Stimulated activated naive CD8-positive, alpha-beta T cell treated with anti-CD3 and anti-CD28 coated beads, Interleukin-15, amount 100 ng/mL, for 72 hours (primary cell): Measurements from ENCODE around the gene MICU1.
"Not testable (repeated sequence)": the region's sequence is repeated elsewhere in the genome, so short reads cannot be mapped to it uniquely, and the experiment has no call there.

Experiments used
- ATAC-seq: fragments of 150-1000 bp; cut with Tn5 transposase; 2 replicates; pipeline ENCODE4 v1.10.0; 2021; ENCODE audit warnings: mild to moderate bottlenecking, moderate library complexity
- DNase-seq, 2 donors: peaks; one replicate each; pipeline ENCODE4 v3.0.0; 2021 to 2022
- H3K27ac Mint-ChIP-seq, 2 donors: one replicate each; pipeline ENCODE4 v1.8.0; 2022; ENCODE audit warnings: mild to moderate bottlenecking in 2 of 2, mixed read lengths in 2 of 2, moderate library complexity in 2 of 2
- H3K27me3 Mint-ChIP-seq: one replicate; pipeline ENCODE4 v1.8.0; 2022; ENCODE audit warnings: mixed read lengths
- H3K4me1 Mint-ChIP-seq: one replicate; pipeline ENCODE4 v1.8.0; 2022; ENCODE audit warnings: mild to moderate bottlenecking, mixed read lengths
- H3K4me3 Mint-ChIP-seq, 2 donors: one replicate each; pipeline ENCODE4 v1.8.0; 2022; ENCODE audit warnings: mild to moderate bottlenecking in 2 of 2, mixed read lengths in 2 of 2, moderate library complexity in 1 of 2
- H3K9me3 Mint-ChIP-seq, 2 donors: one replicate each; pipeline ENCODE4 v1.8.0; 2022; ENCODE audit warnings: mixed read lengths in 2 of 2

Gene MICU1

GRCh38 chr10:72625608-72626443 is at the start of gene MICU1:
Gene MICU1, minus strand, starts transcription at chr10:72626079. Its CDS starts 59,286 bp downstream, at chr10:72566793.
- peak within 1 kb of the TSS; percentile 85 to 99 for H3K27ac Mint-ChIP-seq
- DNase-seq (peak; percentile 91 to 94), ATAC-seq (peak; percentile 98)
- H3K4me1 Mint-ChIP-seq, result peaks cover 10% of the 10 kb centered on the region
- H3K4me3 Mint-ChIP-seq, result peak within 1 kb of the TSS; percentile 94 to 100
- H3K9me3 Mint-ChIP-seq, result no peaks in the 10 kb centered on the region
- no peaks in the 10 kb centered on the region for H3K27me3 Mint-ChIP-seq

- DNase-seq, H3K9me3 Mint-ChIP-seq, H3K4me3 Mint-ChIP-seq, H3K4me1 Mint-ChIP-seq, H3K27ac Mint-ChIP-seq, ATAC-seq, H3K27me3 Mint-ChIP-seq: not testable (repeated sequence)
Observed at GRCh38 chr10:72674174-72674573, 48.3 kb upstream of the MICU1 start.

GRCh38 chr10:72673280-72673679 is 47.4 kb upstream of the MICU1 start:
- no peak overlapping the region for H3K4me3 Mint-ChIP-seq
- H3K27me3 Mint-ChIP-seq, result no peaks in the 10 kb centered on the region
- DNase-seq, result no peak
- H3K9me3 Mint-ChIP-seq, result no peaks in the 10 kb centered on the region
- no peaks in the 10 kb centered on the region for H3K4me1 Mint-ChIP-seq
- ATAC-seq, result no peak
- H3K27ac Mint-ChIP-seq, result no peak overlapping the region

GRCh38 chr10:72667207-72667864 is 41.5 kb upstream of the MICU1 start:
- DNase-seq, result no peak
- Mint-ChIP-seq H3K27ac (no peak overlapping the region), H3K27me3 (no peaks in the 10 kb centered on the region), H3K9me3 (no peaks in the 10 kb centered on the region), H3K4me3 (no peak overlapping the region), H3K4me1 (no peaks in the 10 kb centered on the region)
- no peak for ATAC-seq

- Mint-ChIP-seq H3K9me3 (no peaks in the 10 kb centered on the region), H3K27me3 (no peaks in the 10 kb centered on the region), H3K4me3 (no peak overlapping the region), H3K27ac (no peak overlapping the region), H3K4me1 (no peaks in the 10 kb centered on the region)
- DNase-seq (no peak), ATAC-seq (no peak)
Observed at GRCh38 chr10:72665925-72666324, 40.0 kb upstream of the MICU1 start.

- H3K4me3 Mint-ChIP-seq, result no peak overlapping the region
- H3K27ac Mint-ChIP-seq, result peak overlapping the region in 1 of 2 donors; percentile 11
- no peaks in the 10 kb centered on the region for H3K4me1 Mint-ChIP-seq
- DNase-seq (no peak), ATAC-seq (no peak)
- H3K27me3 Mint-ChIP-seq, result no peaks in the 10 kb centered on the region
- H3K9me3 Mint-ChIP-seq, result no peaks in the 10 kb centered on the region
Observed at GRCh38 chr10:72663971-72664370, 38.1 kb upstream of the MICU1 start.

- DNase-seq, result no peak
- Mint-ChIP-seq H3K27ac (no peak overlapping the region), H3K4me3 (no peak overlapping the region), H3K27me3 (no peaks in the 10 kb centered on the region), H3K9me3 (no peaks in the 10 kb centered on the region), H3K4me1 (no peaks in the 10 kb centered on the region)
- ATAC-seq, result no peak
Observed at GRCh38 chr10:72661431-72661830, 35.6 kb upstream of the MICU1 start.

GRCh38 chr10:72660220-72660619 is 34.3 kb upstream of the MICU1 start:
- H3K9me3 Mint-ChIP-seq, result no peaks in the 10 kb centered on the region
- H3K27ac Mint-ChIP-seq, result no peak overlapping the region
- H3K4me1 Mint-ChIP-seq, result no peaks in the 10 kb centered on the region
- H3K4me3 Mint-ChIP-seq, result no peak overlapping the region
- no peaks in the 10 kb centered on the region for H3K27me3 Mint-ChIP-seq
- ATAC-seq (no peak), DNase-seq (no peak)

- Mint-ChIP-seq H3K27me3 (no peaks in the 10 kb centered on the region), H3K9me3 (no peaks in the 10 kb centered on the region), H3K27ac (no peak overlapping the region), H3K4me3 (no peak overlapping the region), H3K4me1 (no peaks in the 10 kb centered on the region)
- DNase-seq (no peak), ATAC-seq (no peak)
Observed at GRCh38 chr10:72659694-72660093, 33.8 kb upstream of the MICU1 start.

- ATAC-seq (no peak), DNase-seq (no peak)
- no peak overlapping the region for H3K27ac Mint-ChIP-seq
- no peaks in the 10 kb centered on the region for H3K9me3 Mint-ChIP-seq
- no peaks in the 10 kb centered on the region for H3K27me3 Mint-ChIP-seq
- H3K4me3 Mint-ChIP-seq, result no peak overlapping the region
- H3K4me1 Mint-ChIP-seq, result no peaks in the 10 kb centered on the region
Observed at GRCh38 chr10:72658696-72659400, 33.0 kb upstream of the MICU1 start.

- Mint-ChIP-seq H3K27me3 (no peaks in the 10 kb centered on the region), H3K4me3 (no peak overlapping the region), H3K27ac (no peak overlapping the region), H3K9me3 (no peaks in the 10 kb centered on the region), H3K4me1 (no peaks in the 10 kb centered on the region)
- no peak for DNase-seq
- no peak for ATAC-seq
Observed at GRCh38 chr10:72654720-72655119, 28.8 kb upstream of the MICU1 start.

- H3K9me3 Mint-ChIP-seq, result no peaks in the 10 kb centered on the region
- H3K4me1 Mint-ChIP-seq, result no peaks in the 10 kb centered on the region
- H3K27ac Mint-ChIP-seq, result no peak overlapping the region
- no peak overlapping the region for H3K4me3 Mint-ChIP-seq
- no peaks in the 10 kb centered on the region for H3K27me3 Mint-ChIP-seq
- DNase-seq (no peak), ATAC-seq (no peak)
Observed at GRCh38 chr10:72653383-72654096, 27.7 kb upstream of the MICU1 start.

GRCh38 chr10:72649291-72649690 is 23.4 kb upstream of the MICU1 start:
- no peak for ATAC-seq
- no peak for DNase-seq
- no peaks in the 10 kb centered on the region for H3K4me1 Mint-ChIP-seq
- no peaks in the 10 kb centered on the region for H3K27me3 Mint-ChIP-seq
- no peaks in the 10 kb centered on the region for H3K9me3 Mint-ChIP-seq
- no peak overlapping the region for H3K4me3 Mint-ChIP-seq
- no peak overlapping the region for H3K27ac Mint-ChIP-seq

GRCh38 chr10:72648301-72648700 is 22.4 kb upstream of the MICU1 start:
- no peaks in the 10 kb centered on the region for H3K27me3 Mint-ChIP-seq
- ATAC-seq, result no peak
- H3K4me3 Mint-ChIP-seq, result no peak overlapping the region
- no peak overlapping the region for H3K27ac Mint-ChIP-seq
- no peak for DNase-seq
- H3K9me3 Mint-ChIP-seq, result no peaks in the 10 kb centered on the region
- H3K4me1 Mint-ChIP-seq, result no peaks in the 10 kb centered on the region

GRCh38 chr10:72646971-72647370 is 21.1 kb upstream of the MICU1 start:
- not testable (repeated sequence) for H3K27me3 Mint-ChIP-seq, H3K4me3 Mint-ChIP-seq, H3K4me1 Mint-ChIP-seq, H3K9me3 Mint-ChIP-seq, H3K27ac Mint-ChIP-seq, DNase-seq, ATAC-seq
